HEK293 (cell line): ENCODE measurements around the gene DENND11.

Experiments used
- CTCF ChIA-PET: fragments of 350-600 bp; formaldehyde crosslinking; extraction: SDS; loops from one replicate; lab custom pipeline; 2021; ENCODE audit warnings: antibody characterized with exemption; lab: Yijun Ruan, JAX
- POLR2A ChIA-PET: fragments of 300-600 bp; formaldehyde crosslinking; extraction: SDS; loops from one replicate; lab custom pipeline; 2020; ENCODE audit warnings: antibody characterized with exemption, inconsistent platforms; lab: Yijun Ruan, JAX
- H3K27ac ChIP-seq: fragments of 200-500 bp; sonication (Bioruptor generic); 2 replicates; pipeline ENCODE4 v1.5.1; 2014; ENCODE audit warnings: low read depth, low read length, control low read depth, inconsistent platforms; ENCODE audit errors: extremely low read depth
- H3K36me3 ChIP-seq, 2 experiments: fragments of 200-500 bp in 1 of 2; sonication (Bioruptor generic) in 1 of 2; 1 replicate in 1 of 2; 2 replicates in 1 of 2; pipeline ENCODE4 v1.5.1; 2014 to 2017; ENCODE audit warnings: inconsistent platforms in 2 of 2, low read length in 2 of 2; ENCODE audit not compliant: control insufficient read depth in 2 of 2, insufficient read depth in 1 of 2
- H3K4me1 ChIP-seq: fragments of 200-500 bp; sonication (Bioruptor generic); 2 replicates; pipeline ENCODE4 v1.5.1; 2014; ENCODE audit warnings: mild to moderate bottlenecking, low read length, inconsistent platforms; ENCODE audit not compliant: control insufficient read depth, insufficient read depth
- H3K4me3 ChIP-seq: 2 replicates; pipeline ENCODE4 v1.5.1; 2011; ENCODE audit warnings: low read depth, mild to moderate bottlenecking, control low read depth, low read length, moderate library complexity
- H3K9me3 ChIP-seq: fragments of 200-500 bp; sonication (Bioruptor generic); 2 replicates; pipeline ENCODE4 v1.5.1; 2014; ENCODE audit warnings: low read depth, low read length, inconsistent platforms; ENCODE audit not compliant: control insufficient read depth, insufficient read depth
- AEBP2 ChIP-seq: fragments of 450-650 bp; formaldehyde crosslinking; IDR thresholded peaks from 2 replicates; pipeline ENCODE4 v1.5.1; 2016; ENCODE audit warnings: missing biosample characterization, missing genetic modification characterization, borderline replicate concordance
- OSR2 ChIP-seq: fragments of 450-650 bp; formaldehyde crosslinking; IDR thresholded peaks from 2 replicates; pipeline ENCODE4 v1.5.1; 2016; ENCODE audit warnings: missing biosample characterization, missing genetic modification characterization
- SCRT2 ChIP-seq: fragments of 450-650 bp; formaldehyde crosslinking; IDR thresholded peaks from 2 replicates; pipeline ENCODE4 v1.5.1; 2016; ENCODE audit warnings: missing biosample characterization, missing genetic modification characterization
- ZFP69B ChIP-seq: fragments of 450-650 bp; formaldehyde crosslinking; IDR thresholded peaks from 2 replicates; pipeline ENCODE4 v1.5.1; 2016; ENCODE audit warnings: missing biosample characterization, missing genetic modification characterization
- ZNF114 ChIP-seq: fragments of 450-650 bp; formaldehyde crosslinking; IDR thresholded peaks from 2 replicates; pipeline ENCODE4 v1.5.0; 2017; ENCODE audit warnings: missing biosample characterization, missing genetic modification characterization
- ZNF121 ChIP-seq: fragments of 450-650 bp; formaldehyde crosslinking; IDR thresholded peaks from 2 replicates; pipeline ENCODE4 v1.5.1; 2016; ENCODE audit warnings: missing biosample characterization, missing genetic modification characterization
- ZNF148 ChIP-seq: fragments of 450-650 bp; formaldehyde crosslinking; IDR thresholded peaks from 2 replicates; pipeline ENCODE4 v1.5.0; 2017; ENCODE audit warnings: missing biosample characterization, missing genetic modification characterization, borderline replicate concordance
- ZNF169 ChIP-seq: fragments of 450-650 bp; formaldehyde crosslinking; IDR thresholded peaks from 2 replicates; pipeline ENCODE4 v1.5.1; 2016; ENCODE audit warnings: missing biosample characterization, missing genetic modification characterization
- ZNF221 ChIP-seq: fragments of 450-650 bp; formaldehyde crosslinking; IDR thresholded peaks from 2 replicates; pipeline ENCODE4 v1.5.1; 2017; ENCODE audit warnings: missing biosample characterization, missing genetic modification characterization, borderline replicate concordance
- ZNF404 ChIP-seq: fragments of 450-650 bp; formaldehyde crosslinking; IDR thresholded peaks from 2 replicates; pipeline ENCODE4 v1.5.1; 2017; ENCODE audit warnings: missing biosample characterization, missing genetic modification characterization
- ZNF518A ChIP-seq: fragments of 450-650 bp; formaldehyde crosslinking; conservative IDR thresholded peaks from 2 replicates; pipeline ENCODE4 v1.5.1; 2016; ENCODE audit warnings: low read depth, missing biosample characterization, missing genetic modification characterization
- ZNF521 ChIP-seq: fragments of 450-650 bp; formaldehyde crosslinking; IDR thresholded peaks from 2 replicates; pipeline ENCODE4 v1.5.1; 2017; ENCODE audit warnings: missing biosample characterization, mild to moderate bottlenecking, missing genetic modification characterization
- ZNF571 ChIP-seq: fragments of 450-650 bp; formaldehyde crosslinking; IDR thresholded peaks from 2 replicates; pipeline ENCODE4 v1.5.0; 2017; ENCODE audit warnings: missing biosample characterization, missing genetic modification characterization
- ZNF785 ChIP-seq: fragments of 450-650 bp; formaldehyde crosslinking; IDR thresholded peaks from 2 replicates; pipeline ENCODE4 v1.5.1; 2016; ENCODE audit warnings: missing biosample characterization, missing genetic modification characterization
- ZSCAN16 ChIP-seq: fragments of 450-650 bp; formaldehyde crosslinking; IDR thresholded peaks from 2 replicates; pipeline ENCODE4 v1.5.1; 2016; ENCODE audit warnings: missing biosample characterization, missing genetic modification characterization
- TF ChIP-seq, protein P1 (sequence below): fragments of 450-650 bp; formaldehyde crosslinking; IDR thresholded peaks from 2 replicates; pipeline ENCODE4 v1.5.1; 2016; ENCODE audit warnings: missing biosample characterization, missing genetic modification characterization
- TF ChIP-seq, protein P2 (sequence below): sonication (generic); formaldehyde crosslinking; IDR thresholded peaks from 2 replicates; pipeline ENCODE4 v1.8.1; 2022; ENCODE audit warnings: mild to moderate bottlenecking, moderate library complexity, missing genetic modification reagents
- TF ChIP-seq, protein P3 (sequence below): fragments of 450-650 bp; formaldehyde crosslinking; IDR thresholded peaks from 2 replicates; pipeline ENCODE4 v1.5.1; 2016; ENCODE audit warnings: missing biosample characterization, missing genetic modification characterization

DENND11 gene

DNA sequence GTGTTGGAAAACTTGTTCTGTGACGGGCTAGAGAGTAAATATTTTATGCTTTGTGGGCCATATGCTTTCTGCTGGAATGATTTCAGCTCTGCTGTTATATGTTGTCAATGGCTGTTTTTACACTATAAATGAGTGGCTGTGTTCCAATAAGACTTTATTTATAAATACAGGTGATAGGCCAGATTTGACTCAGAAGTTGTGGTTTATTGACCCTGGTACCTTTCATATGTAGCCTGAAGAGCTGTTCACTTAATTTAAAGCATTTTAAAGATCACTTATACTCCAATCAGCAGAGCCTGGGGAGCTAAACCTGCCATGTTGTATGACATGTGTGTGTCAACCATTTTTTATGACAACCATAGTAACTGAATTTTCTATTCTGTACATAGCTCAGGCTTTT, 27.1 kb upstream of the DENND11 start (continued):
- TF ChIP-seq ZNF221 (tag by site-specific recombination) (no peak), ZNF121 (tag by site-specific recombination) (no peak), ZFP69B (tag by site-specific recombination) (no peak), AEBP2 (tag by site-specific recombination) (no peak), ZNF571 (no peak), ZNF785 (tag by site-specific recombination) (no peak), ZNF404 (no peak)

GRCh38 chr7:141722529-141722928, 20.6 kb upstream of the DENND11 start:
- ChIA-PET CTCF (interaction anchor here (0.7 to 0.8 kb wide), 3 partner anchors 37 to 68 kb away, joined by 3 read pairs; no protein-coding TSS in a partner anchor), POLR2A (no interaction called here)
- Histone ChIP-seq H3K4me3 (no peak overlapping the region), H3K4me1 (no peaks in the 10 kb centered on the region), H3K36me3 (no peaks in the 10 kb centered on the region), H3K27ac (no peak overlapping the region), H3K9me3 (no peaks in the 10 kb centered on the region)
- TF ChIP-seq ZNF521 (tag by site-specific recombination) = no peak
- TF ChIP-seq, protein P1, sequence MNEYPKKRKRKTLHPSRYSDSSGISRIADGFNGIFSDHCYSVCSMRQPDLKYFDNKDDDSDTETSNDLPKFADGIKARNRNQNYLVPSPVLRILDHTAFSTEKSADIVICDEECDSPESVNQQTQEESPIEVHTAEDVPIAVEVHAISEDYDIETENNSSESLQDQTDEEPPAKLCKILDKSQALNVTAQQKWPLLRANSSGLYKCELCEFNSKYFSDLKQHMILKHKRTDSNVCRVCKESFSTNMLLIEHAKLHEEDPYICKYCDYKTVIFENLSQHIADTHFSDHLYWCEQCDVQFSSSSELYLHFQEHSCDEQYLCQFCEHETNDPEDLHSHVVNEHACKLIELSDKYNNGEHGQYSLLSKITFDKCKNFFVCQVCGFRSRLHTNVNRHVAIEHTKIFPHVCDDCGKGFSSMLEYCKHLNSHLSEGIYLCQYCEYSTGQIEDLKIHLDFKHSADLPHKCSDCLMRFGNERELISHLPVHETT (tag by site-specific recombination) = no peak
- TF ChIP-seq ZNF148 = no peak
- no peak for TF ChIP-seq ZNF169 (tag by site-specific recombination)
- no peak for TF ChIP-seq ZNF114 (tag by site-specific recombination)
- no peak for TF ChIP-seq ZNF518A
- TF ChIP-seq, protein P2, sequence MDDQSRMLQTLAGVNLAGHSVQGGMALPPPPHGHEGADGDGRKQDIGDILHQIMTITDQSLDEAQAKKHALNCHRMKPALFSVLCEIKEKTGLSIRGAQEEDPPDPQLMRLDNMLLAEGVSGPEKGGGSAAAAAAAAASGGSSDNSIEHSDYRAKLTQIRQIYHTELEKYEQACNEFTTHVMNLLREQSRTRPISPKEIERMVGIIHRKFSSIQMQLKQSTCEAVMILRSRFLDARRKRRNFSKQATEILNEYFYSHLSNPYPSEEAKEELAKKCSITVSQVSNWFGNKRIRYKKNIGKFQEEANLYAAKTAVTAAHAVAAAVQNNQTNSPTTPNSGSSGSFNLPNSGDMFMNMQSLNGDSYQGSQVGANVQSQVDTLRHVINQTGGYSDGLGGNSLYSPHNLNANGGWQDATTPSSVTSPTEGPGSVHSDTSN (CRISPR knock-in tag) = no peak
- no peak for TF ChIP-seq ZSCAN16 (tag by site-specific recombination)
- TF ChIP-seq, protein P3, sequence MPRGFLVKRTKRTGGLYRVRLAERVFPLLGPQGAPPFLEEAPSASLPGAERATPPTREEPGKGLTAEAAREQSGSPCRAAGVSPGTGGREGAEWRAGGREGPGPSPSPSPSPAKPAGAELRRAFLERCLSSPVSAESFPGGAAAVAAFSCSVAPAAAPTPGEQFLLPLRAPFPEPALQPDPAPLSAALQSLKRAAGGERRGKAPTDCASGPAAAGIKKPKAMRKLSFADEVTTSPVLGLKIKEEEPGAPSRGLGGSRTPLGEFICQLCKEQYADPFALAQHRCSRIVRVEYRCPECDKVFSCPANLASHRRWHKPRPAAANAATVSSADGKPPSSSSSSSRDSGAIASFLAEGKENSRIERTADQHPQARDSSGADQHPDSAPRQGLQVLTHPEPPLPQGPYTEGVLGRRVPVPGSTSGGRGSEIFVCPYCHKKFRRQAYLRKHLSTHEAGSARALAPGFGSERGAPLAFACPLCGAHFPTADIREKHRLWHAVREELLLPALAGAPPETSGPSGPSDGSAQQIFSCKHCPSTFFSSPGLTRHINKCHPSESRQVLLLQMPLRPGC = no peak
- no peak for TF ChIP-seq SCRT2 (tag by site-specific recombination)
- no peak for TF ChIP-seq OSR2
